Measurements from ENCODE around the gene KREMEN1. TPM values are rescaled to one million over a fixed set of nuclear protein-coding genes. Genes with fewer than 3 reads are reported as not detected.

The KREMEN1 gene
- total RNA-seq, 3 donors from 2014 or later: 18.3 to 35.1 (median 28.6) TPM

DNA sequence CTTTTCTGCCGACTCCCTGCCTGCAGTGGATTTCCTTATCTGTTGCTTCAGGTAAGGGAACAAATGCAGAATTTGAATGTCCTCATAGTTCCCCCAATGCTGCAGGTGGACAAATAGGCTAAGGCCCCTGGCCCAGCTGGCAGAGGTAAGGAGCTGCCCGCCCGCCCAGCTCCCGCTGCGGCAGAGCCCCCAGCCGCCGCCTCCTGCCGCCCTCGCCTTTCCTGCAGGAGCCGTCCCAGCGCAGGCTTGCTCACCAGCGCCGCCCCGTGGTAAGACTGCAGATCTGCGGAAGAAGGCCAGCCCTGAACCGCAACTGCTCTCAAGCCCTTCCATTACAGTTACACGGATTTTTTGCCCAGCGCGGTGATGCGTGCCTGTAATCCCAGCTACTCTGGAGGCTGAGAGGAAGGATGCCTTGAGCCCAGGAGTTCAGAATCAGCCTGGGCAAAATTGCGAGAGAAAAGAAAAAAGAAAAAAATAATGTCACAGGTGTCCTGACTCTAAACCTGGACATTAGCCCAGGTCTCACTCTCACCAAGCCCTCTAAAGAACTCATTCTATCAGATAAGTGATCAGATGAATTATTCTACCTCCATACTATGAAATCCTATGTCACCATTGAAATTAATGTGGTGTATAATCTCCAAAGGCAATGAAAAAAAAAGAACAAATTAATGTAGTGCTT lies 81.7 kb downstream of the KREMEN1 start:
- H3K4me3 ChIP-seq: no peak overlapping the region
- no peaks in the 10 kb centered on the region for H3K9me3 ChIP-seq
- TF ChIP-seq, protein P1, sequence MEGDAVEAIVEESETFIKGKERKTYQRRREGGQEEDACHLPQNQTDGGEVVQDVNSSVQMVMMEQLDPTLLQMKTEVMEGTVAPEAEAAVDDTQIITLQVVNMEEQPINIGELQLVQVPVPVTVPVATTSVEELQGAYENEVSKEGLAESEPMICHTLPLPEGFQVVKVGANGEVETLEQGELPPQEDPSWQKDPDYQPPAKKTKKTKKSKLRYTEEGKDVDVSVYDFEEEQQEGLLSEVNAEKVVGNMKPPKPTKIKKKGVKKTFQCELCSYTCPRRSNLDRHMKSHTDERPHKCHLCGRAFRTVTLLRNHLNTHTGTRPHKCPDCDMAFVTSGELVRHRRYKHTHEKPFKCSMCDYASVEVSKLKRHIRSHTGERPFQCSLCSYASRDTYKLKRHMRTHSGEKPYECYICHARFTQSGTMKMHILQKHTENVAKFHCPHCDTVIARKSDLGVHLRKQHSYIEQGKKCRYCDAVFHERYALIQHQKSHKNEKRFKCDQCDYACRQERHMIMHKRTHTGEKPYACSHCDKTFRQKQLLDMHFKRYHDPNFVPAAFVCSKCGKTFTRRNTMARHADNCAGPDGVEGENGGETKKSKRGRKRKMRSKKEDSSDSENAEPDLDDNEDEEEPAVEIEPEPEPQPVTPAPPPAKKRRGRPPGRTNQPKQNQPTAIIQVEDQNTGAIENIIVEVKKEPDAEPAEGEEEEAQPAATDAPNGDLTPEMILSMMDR (IDR thresholded peaks at IDR 0.05): peak; percentile 95
- intact Hi-C loops (cut with DNase I, micrococcal nuclease): no loop called here
- H3K36me3 ChIP-seq (ENCODE audit: low read depth): no peaks in the 10 kb centered on the region
- ATAC-seq (peak; percentile 92), DNase-seq (peak; percentile 71 to 90 (median 79))
- H3K4me1 ChIP-seq (ENCODE audit: low read depth): peaks cover 3% of the 10 kb centered on the region

DNA sequence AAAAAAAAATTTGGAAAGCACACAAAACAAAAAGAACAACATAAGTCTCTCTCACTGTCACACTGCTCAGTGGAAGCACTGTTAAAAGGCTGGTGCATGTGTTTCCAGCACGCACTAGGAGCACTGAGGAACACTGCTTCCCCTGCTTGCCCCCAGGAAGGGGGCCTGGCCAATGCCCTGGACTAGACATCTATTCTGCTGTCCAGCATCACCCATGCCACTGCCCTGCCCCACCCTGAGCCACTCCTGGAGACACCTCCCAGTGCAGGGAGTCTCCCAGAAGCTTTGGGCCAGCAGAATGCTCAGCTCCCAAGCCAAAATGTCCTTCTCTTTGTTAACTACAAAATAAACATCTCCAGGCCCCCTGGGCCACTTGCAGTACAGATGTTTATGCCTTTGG lies 83.1 kb downstream of the KREMEN1 start:
- Histone ChIP-seq H3K36me3 (ENCODE audit: low read depth) (no peaks in the 10 kb centered on the region), H3K4me3 (no peak overlapping the region), H3K4me1 (ENCODE audit: low read depth) (peaks cover 3% of the 10 kb centered on the region), H3K9me3 (no peaks in the 10 kb centered on the region)
- DNase-seq (no peak), ATAC-seq (no peak)
- intact Hi-C loops (cut with DNase I, micrococcal nuclease): no loop called here
- TF ChIP-seq, protein P1 (IDR thresholded peaks at IDR 0.05): no peak

DNA sequence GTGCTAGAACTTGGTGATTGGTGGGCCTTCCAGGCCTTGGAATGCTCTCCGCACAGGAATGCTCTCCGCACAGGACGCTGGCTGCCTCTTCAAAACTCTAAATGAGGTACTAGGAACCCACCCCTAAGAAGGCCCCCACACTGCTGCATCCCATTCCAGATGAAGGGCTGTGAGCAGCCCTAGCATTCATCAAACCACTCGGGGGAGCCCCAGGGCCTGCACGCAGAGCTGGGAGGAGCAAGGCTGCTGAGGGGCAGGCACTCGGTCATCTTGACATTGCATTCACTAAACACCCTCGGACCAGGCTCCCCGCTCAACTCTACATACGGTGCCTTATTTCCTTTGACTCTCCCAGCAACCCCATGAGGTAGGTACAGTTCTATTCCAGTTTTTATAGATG lies 83.7 kb downstream of the KREMEN1 start:
- TF ChIP-seq, protein P1 (IDR thresholded peaks at IDR 0.05): no peak
- H3K4me1 ChIP-seq (ENCODE audit: low read depth): peaks cover 3% of the 10 kb centered on the region
- no peak overlapping the region for H3K4me3 ChIP-seq
- H3K36me3 ChIP-seq (ENCODE audit: low read depth): no peaks in the 10 kb centered on the region
- no peaks in the 10 kb centered on the region for H3K9me3 ChIP-seq
- intact Hi-C loops (cut with DNase I, micrococcal nuclease): no loop called here
- ATAC-seq (no peak), DNase-seq (no peak)

DNA sequence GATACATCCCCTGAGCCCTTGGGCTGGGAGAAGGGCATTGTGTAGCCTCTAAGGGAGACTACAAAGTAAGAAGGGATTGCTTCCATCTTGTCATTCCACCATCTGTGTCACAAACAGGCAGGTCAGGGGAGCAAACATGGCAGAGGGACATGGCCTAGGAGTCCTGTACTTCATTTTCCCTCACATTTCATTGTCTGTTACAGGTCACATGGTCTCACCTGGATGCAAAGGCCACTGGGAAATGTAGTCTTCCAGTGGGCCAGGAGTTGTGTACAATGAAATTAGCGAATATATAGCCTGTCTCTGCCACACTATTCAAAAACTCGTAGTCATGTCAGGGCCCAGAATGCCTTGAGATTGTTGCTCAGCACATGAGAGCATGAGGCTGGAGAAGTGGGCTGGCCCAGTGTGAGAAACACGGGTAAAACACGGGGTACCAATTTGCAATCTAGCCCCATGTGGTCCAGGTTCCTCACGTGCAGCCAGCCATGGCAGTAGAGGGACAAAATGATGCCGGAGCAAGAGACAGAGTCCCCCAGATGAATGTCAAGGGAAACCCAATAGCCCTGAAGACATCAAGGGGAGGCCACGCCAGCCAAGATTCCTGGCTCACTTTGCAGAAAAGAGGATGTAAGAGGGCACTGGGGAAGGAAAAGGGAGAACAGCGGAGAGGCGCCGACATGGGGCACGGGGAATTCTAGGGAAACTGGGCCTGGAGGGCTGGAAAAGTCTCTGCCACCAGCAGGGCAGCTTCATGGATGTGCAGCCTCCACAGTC lies 85.1 kb downstream of the KREMEN1 start:
- no peak for DNase-seq
- TF ChIP-seq, protein P1 (IDR thresholded peaks at IDR 0.05): no peak
- H3K9me3 ChIP-seq: no peaks in the 10 kb centered on the region
- ATAC-seq: no peak
- H3K36me3 ChIP-seq (ENCODE audit: low read depth): no peaks in the 10 kb centered on the region
- no peak overlapping the region for H3K4me3 ChIP-seq
- intact Hi-C loops (cut with DNase I, micrococcal nuclease): no loop called here
- H3K4me1 ChIP-seq (ENCODE audit: low read depth): peaks cover 3% of the 10 kb centered on the region

DNA sequence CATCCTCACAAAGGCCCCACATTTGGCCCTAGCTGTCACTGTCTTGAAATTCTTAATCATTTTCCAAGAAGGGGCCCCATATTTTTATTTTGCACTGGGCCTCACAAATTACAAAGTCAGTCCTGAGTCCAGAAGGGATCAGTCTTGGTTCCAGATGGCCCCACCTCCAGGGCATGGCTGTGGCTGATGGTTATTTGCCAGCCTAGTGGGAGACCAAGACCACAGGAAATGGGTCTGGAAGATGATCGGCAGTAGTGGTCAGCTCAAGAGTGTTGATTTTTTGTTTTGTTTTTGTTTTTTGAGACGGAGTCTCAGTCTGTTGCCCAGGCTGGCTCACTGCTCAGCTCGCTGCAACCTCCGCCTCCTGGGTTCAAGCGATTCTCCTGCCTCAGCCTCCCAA lies 85.7 kb downstream of the KREMEN1 start:
- peaks cover 3% of the 10 kb centered on the region for H3K4me1 ChIP-seq (ENCODE audit: low read depth)
- DNase-seq (no peak), ATAC-seq (no peak)
- no peak overlapping the region for H3K4me3 ChIP-seq
- H3K9me3 ChIP-seq: no peaks in the 10 kb centered on the region
- no peaks in the 10 kb centered on the region for H3K36me3 ChIP-seq (ENCODE audit: low read depth)
- intact Hi-C loops (cut with DNase I, micrococcal nuclease): no loop called here
- TF ChIP-seq, protein P1 (IDR thresholded peaks at IDR 0.05): no peak
